GM06990 (cell line): Measurements from ENCODE around the gene LIMS2.

Experiments
- DNase-seq: peaks from one replicate; pipeline ENCODE4 v3.0.0-alpha.2; 2011; ENCODE audit not compliant: insufficient read length; ENCODE audit errors: extremely low read depth
- H3K27me3 ChIP-seq: replicated peaks from 2 replicates; pipeline ENCODE4 v1.6.0; 2011; ENCODE audit warnings: low read length; ENCODE audit not compliant: control insufficient read depth, insufficient read depth
- H3K36me3 ChIP-seq: 2 replicates; pipeline ENCODE4 v1.5.1; 2011; ENCODE audit warnings: low read length; ENCODE audit not compliant: control insufficient read depth, insufficient read depth
- H3K4me3 ChIP-seq: replicated peaks from 2 replicates; pipeline ENCODE4 v1.5.1; 2011; ENCODE audit warnings: low read depth, mild to moderate bottlenecking, control low read depth, low read length
- TF ChIP-seq, protein P1 (sequence below): IDR thresholded peaks from 2 replicates; pipeline ENCODE4 v1.5.1; 2011; ENCODE audit warnings: low read length, control low read depth, mild to moderate bottlenecking, inconsistent platforms; ENCODE audit not compliant: insufficient read depth, poor library complexity, severe bottlenecking

The LIMS2 gene

DNA sequence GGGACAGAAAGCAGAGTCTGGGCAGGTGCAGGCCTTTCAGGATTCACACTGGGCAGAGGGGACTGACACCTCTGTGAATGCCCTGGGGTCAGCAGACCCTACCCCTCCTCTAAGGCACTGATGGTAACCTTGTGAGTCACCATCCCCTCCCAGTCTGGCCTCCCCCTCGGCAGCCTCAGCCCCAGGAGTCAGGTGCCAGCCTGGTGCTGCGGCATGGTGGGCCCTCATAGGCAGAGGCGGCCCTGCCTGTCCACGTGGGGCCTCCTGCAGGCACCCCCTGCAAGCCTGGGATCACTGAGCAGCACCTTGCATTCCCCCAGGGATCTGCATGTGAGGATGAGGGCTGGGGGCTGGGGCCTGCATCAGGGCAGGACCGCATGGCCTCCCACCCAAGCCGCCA is 34.2 kb downstream of the LIMS2 start:
- TF ChIP-seq, protein P1, sequence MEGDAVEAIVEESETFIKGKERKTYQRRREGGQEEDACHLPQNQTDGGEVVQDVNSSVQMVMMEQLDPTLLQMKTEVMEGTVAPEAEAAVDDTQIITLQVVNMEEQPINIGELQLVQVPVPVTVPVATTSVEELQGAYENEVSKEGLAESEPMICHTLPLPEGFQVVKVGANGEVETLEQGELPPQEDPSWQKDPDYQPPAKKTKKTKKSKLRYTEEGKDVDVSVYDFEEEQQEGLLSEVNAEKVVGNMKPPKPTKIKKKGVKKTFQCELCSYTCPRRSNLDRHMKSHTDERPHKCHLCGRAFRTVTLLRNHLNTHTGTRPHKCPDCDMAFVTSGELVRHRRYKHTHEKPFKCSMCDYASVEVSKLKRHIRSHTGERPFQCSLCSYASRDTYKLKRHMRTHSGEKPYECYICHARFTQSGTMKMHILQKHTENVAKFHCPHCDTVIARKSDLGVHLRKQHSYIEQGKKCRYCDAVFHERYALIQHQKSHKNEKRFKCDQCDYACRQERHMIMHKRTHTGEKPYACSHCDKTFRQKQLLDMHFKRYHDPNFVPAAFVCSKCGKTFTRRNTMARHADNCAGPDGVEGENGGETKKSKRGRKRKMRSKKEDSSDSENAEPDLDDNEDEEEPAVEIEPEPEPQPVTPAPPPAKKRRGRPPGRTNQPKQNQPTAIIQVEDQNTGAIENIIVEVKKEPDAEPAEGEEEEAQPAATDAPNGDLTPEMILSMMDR, result no peak
- no peaks in the 10 kb centered on the region for H3K36me3 ChIP-seq

GRCh38 chr2:127640082-127641072 is 35.0 kb downstream of the LIMS2 start:
- TF ChIP-seq, protein P1, result peak; percentile 38
- no peak overlapping the region for H3K4me3 ChIP-seq
- H3K36me3 ChIP-seq, result no peaks in the 10 kb centered on the region
- no peaks in the 10 kb centered on the region for H3K27me3 ChIP-seq
- DNase-seq, result peak; percentile 73

More for the DNA sequence above, 34.2 kb downstream of the LIMS2 start:
- Histone ChIP-seq H3K4me3 (no peak overlapping the region), H3K27me3 (no peaks in the 10 kb centered on the region)
- DNase-seq, result no peak

DNA sequence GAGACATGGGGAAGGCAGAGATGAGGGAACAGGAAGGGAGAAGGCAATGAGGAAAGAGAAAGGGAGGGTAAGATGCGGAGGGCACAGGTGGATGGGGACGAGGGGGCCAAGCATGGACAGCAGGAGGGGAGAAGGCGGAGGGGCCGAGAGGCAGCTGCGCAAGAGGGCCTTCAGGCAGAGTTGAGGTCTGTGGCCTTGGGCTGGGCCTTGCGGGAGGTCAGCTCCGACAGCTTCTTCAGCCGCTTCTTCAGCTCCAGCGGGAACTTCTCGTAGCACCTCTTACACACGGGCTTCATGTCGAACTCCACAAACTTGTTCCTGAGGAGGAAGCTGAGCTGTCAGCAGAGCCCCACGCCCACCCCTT is 36.2 kb downstream of the LIMS2 start:
- Histone ChIP-seq H3K36me3 (no peaks in the 10 kb centered on the region), H3K27me3 (no peaks in the 10 kb centered on the region), H3K4me3 (no peak overlapping the region)
- TF ChIP-seq, protein P1, result no peak
- no peak for DNase-seq

DNA sequence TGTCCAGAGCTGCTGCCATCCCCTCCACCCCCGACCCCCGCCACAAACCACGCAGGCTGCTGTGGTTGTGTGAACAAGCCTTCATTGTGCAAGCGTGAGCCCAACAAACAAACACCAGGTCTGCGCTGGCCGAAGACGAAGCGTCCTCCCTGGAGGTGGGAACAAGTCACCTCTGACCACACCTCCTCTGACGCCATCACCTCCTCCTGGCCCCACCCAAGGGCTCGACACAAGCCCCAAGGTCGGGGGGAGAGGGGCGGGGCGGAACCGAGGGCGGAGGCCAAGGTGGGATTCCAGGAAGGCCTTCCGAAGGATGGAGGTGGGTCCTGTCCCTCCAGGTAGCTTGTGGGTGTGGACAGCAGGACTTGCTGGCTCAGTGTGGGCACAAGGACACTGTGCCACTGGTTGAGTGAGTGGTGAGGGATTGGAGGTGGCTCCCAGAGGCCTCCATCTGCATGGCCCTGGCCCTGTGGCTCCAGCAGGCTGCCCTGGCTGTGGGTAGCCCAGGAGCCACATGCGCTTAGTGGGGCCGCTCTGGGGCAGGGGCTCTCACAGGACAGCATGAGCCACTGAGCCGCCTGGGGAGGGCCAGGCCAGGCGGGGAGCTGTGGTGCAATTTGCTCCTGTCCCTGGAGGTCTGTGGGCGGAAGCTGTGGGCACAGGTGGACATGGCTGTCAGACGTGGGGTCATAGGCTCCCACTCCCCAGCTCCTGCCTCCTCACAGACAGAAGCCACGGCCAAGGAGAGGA is 36.8 kb downstream of the LIMS2 start:
- no peak for DNase-seq
- Histone ChIP-seq H3K36me3 (no peaks in the 10 kb centered on the region), H3K27me3 (no peaks in the 10 kb centered on the region), H3K4me3 (no peak overlapping the region)
- TF ChIP-seq, protein P1, result no peak

- Histone ChIP-seq H3K27me3 (no peaks in the 10 kb centered on the region), H3K4me3 (no peak overlapping the region), H3K36me3 (no peaks in the 10 kb centered on the region)
- DNase-seq, result no peak
- TF ChIP-seq, protein P1, result no peak
Measured at GRCh38 chr2:127637725-127638252, 37.5 kb downstream of the LIMS2 start.
